HG03439 (cell line): ENCODE results near the gene PIK3AP1.
A peak's percentile ranks its signal among the peaks of the same experiment; 100 is the strongest.
"Not testable (repeated sequence)": the region's sequence is repeated elsewhere in the genome, so short reads cannot be mapped to it uniquely, and the experiment has no call there.

Experiments
- ATAC-seq: cut with Tn5 transposase; IDR thresholded peaks from one replicate; pipeline ENCODE4 v1.9.1; 2021; ENCODE audit warnings: mild to moderate bottlenecking, moderate library complexity; ENCODE audit not compliant: unreplicated experiment

Gene PIK3AP1

GRCh38 chr10:96586419-96587263 is 133.7 kb downstream of the PIK3AP1 start, which contains the start of gene TM9SF3:
TM9SF3 (minus strand) TSS chr10:96587012; CDS start chr10:96586835, 177 bp downstream.
- ATAC-seq: peak; percentile 75

GRCh38 chr10:96585736-96586418 is 134.4 kb downstream of the PIK3AP1 start:
- ATAC-seq: no peak

- ATAC-seq: no peak
Observed at GRCh38 chr10:96584474-96584873, 135.8 kb downstream of the PIK3AP1 start.

GRCh38 chr10:96584035-96584434 is 136.3 kb downstream of the PIK3AP1 start:
- ATAC-seq: no peak

- ATAC-seq: no peak
Observed at GRCh38 chr10:96579133-96579532, 141.2 kb downstream of the PIK3AP1 start.

GRCh38 chr10:96578633-96579032 is 141.7 kb downstream of the PIK3AP1 start:
- no peak for ATAC-seq

- ATAC-seq: no peak
Observed at GRCh38 chr10:96578022-96578421, 142.3 kb downstream of the PIK3AP1 start.

GRCh38 chr10:96577069-96577468 is 143.2 kb downstream of the PIK3AP1 start:
- no peak for ATAC-seq

- ATAC-seq: no peak
Observed at GRCh38 chr10:96576277-96576980, 143.9 kb downstream of the PIK3AP1 start.

GRCh38 chr10:96574564-96574963 is 145.8 kb downstream of the PIK3AP1 start:
- not testable (repeated sequence) for ATAC-seq

- no peak for ATAC-seq
Observed at GRCh38 chr10:96573036-96573435, 147.3 kb downstream of the PIK3AP1 start.

- no peak for ATAC-seq
Observed at GRCh38 chr10:96570983-96571964, 149.0 kb downstream of the PIK3AP1 start.

- no peak for ATAC-seq
Observed at GRCh38 chr10:96570511-96570910, 149.8 kb downstream of the PIK3AP1 start.

- no peak for ATAC-seq
Observed at GRCh38 chr10:96568402-96568801, 151.9 kb downstream of the PIK3AP1 start.

GRCh38 chr10:96565774-96566173 is 154.5 kb downstream of the PIK3AP1 start:
- no peak for ATAC-seq

- ATAC-seq: no peak
Observed at GRCh38 chr10:96560966-96561887, 159.1 kb downstream of the PIK3AP1 start.

GRCh38 chr10:96560489-96560888 is 159.8 kb downstream of the PIK3AP1 start:
- ATAC-seq: no peak

- ATAC-seq: no peak
Observed at GRCh38 chr10:96556003-96556402, 164.3 kb downstream of the PIK3AP1 start.

- no peak for ATAC-seq
Observed at GRCh38 chr10:96555330-96555729, 165.0 kb downstream of the PIK3AP1 start.
